Stimulated activated CD4-positive, alpha-beta T cell treated with anti-CD3 and anti-CD28 coated beads, Interleukin-15, amount 100 ng/mL, for 48 hours (primary cell): ENCODE data around the gene SGMS2.
"Not testable (repeated sequence)": the region's sequence is repeated elsewhere in the genome, so short reads cannot be mapped to it uniquely, and the experiment has no call there.

ENCODE experiments used
- DNase-seq, 2 donors: peaks; one replicate each; pipeline ENCODE4 v3.0.0-alpha.2; 2020; ENCODE audit warnings: low read depth in 2 of 2

The SGMS2 gene

GRCh38 chr4:107908377-107908776 lies 83.6 kb downstream of the SGMS2 start:
- no peak for DNase-seq

GRCh38 chr4:107913283-107913899 lies 88.7 kb downstream of the SGMS2 start:
- no peak for DNase-seq

GRCh38 chr4:107915220-107915619 lies 90.5 kb downstream of the SGMS2 start:
- DNase-seq = no peak

GRCh38 chr4:107916623-107917022 lies 91.9 kb downstream of the SGMS2 start:
- DNase-seq = no peak

GRCh38 chr4:107917500-107917899 lies 92.8 kb downstream of the SGMS2 start:
- DNase-seq = no peak

- DNase-seq = no peak
Measured at GRCh38 chr4:107922486-107923473, 98.0 kb downstream of the SGMS2 start.

GRCh38 chr4:107925713-107926112 lies 101.0 kb downstream of the SGMS2 start:
- DNase-seq = not testable (repeated sequence)

GRCh38 chr4:107926875-107927274 lies 102.1 kb downstream of the SGMS2 start:
- not testable (repeated sequence) for DNase-seq

- DNase-seq = peak; percentile 35 to 63
Measured at GRCh38 chr4:107930821-107931774, 106.4 kb downstream of the SGMS2 start, which contains the start of gene CYP2U1. Gene CYP2U1, plus strand, starts transcription at chr4:107931549. Its CDS starts 95 bp downstream, at chr4:107931644.

- peak in 1 of 2 donors; percentile 4 for DNase-seq
Measured at GRCh38 chr4:107931775-107932321, 107.1 kb downstream of the SGMS2 start.

GRCh38 chr4:107935246-107935645 lies 110.5 kb downstream of the SGMS2 start:
- DNase-seq = no peak

GRCh38 chr4:107937040-107937439 lies 112.3 kb downstream of the SGMS2 start:
- DNase-seq = no peak

GRCh38 chr4:107939307-107939706 lies 114.6 kb downstream of the SGMS2 start:
- DNase-seq = no peak

GRCh38 chr4:107945809-107946208 lies 121.1 kb downstream of the SGMS2 start:
- no peak for DNase-seq

GRCh38 chr4:107950746-107951540 lies 126.2 kb downstream of the SGMS2 start:
- DNase-seq = no peak

- DNase-seq = no peak
Measured at GRCh38 chr4:107951551-107951950, 126.8 kb downstream of the SGMS2 start.

GRCh38 chr4:107956011-107956410 lies 131.3 kb downstream of the SGMS2 start:
- no peak for DNase-seq
